ENCODE results near the gene SRRM4.
A peak's percentile ranks its signal among the peaks of the same experiment; 100 is the strongest.
"Not testable (repeated sequence)": the region's sequence is repeated elsewhere in the genome, so short reads cannot be mapped to it uniquely, and the experiment has no call there.

SRRM4 gene

GRCh38 chr12:119071638-119072231 lies 90.4 kb downstream of the SRRM4 start:
- no peak for DNase-seq (ENCODE audit: low spot score)

DNA sequence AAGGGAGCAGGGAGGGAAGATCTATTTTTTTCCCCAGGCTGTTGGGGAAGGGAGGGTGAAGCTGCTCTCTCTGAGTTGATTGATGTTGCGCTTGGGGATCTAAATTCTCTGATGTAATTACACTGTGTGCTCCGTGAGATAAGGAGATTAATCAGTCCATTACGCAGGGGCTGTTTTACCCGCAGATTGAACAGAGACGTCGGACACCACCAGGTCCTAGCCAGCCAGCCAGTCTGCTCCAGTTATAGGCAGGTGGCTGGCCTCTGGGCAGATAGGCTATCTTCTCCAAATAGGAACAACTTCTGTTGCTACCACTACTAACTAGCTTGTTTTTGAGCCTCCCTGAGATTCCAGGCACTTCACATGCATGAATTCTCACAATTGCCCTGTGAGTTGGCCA lies 91.1 kb downstream of the SRRM4 start:
- no peak for DNase-seq (ENCODE audit: low spot score)

- no peak for DNase-seq (ENCODE audit: low spot score)
These were observed 94.0 kb downstream of the SRRM4 start for GRCh38 chr12:119075222-119075787.

DNA sequence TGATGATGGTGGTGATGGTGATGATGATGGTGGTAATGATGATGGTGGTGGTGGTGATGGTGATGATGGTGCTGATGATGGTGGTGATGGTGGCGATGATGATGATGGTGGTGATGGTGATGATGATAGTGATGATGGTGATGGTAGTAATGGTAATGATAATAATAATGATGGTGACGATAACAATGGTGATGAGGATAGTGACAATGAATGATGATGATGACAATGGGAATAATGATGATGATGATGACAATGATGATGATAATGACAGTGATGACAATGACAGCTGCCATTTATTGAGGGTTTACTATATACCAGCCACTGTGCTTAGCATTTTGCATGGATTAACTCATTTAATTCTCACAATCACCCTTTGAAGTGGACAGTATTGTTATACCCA lies 94.6 kb downstream of the SRRM4 start:
- no peak for DNase-seq (ENCODE audit: low spot score)

DNA sequence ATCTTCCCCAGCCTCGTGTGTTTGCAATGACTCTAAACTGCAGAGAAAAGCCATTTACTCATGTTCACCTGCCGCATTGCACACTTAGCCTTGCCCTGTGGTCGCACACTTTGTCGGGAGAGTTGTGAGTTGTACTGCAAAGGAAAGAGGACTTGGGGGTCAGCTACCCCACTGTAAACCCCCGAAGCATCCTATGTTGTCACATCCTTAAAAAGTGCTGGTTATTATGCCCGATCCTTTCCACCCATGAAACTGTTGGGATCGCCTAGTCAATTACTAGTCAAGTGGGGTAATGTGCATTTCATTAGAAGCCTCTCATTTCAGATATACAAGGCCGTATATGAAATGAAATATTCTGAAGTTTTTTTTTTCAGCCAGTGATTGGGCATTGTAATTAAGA lies 98.2 kb downstream of the SRRM4 start:
- no peak for DNase-seq (ENCODE audit: low spot score)

GRCh38 chr12:119082016-119082415 lies 100.7 kb downstream of the SRRM4 start:
- DNase-seq (ENCODE audit: low spot score) = no peak

DNA sequence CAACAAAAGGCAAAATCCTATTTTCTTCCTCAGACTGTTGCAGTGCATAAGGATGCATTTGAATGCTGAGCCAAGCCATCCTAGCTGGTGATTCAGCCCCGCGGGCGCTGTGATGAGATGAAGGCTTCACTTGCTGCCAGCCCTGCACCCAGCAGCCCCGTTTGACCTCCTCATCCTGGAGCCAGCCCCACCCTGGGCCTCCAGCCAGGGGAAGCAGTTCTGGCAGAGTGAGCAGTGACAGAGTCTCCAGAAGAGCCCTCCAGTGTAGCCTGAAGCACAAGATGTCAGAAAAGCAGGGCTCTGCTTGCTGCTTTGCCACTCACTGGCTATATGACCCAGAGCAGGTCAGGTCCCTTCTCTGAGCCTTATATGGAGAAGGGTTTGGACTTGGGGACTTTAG lies 101.2 kb downstream of the SRRM4 start:
- no peak for DNase-seq (ENCODE audit: low spot score)

GRCh38 chr12:119088685-119089379 lies 107.5 kb downstream of the SRRM4 start:
- DNase-seq (ENCODE audit: low spot score) = no peak

- no peak for DNase-seq (ENCODE audit: low spot score)
These were observed 108.2 kb downstream of the SRRM4 start for GRCh38 chr12:119089380-119090013.

DNA sequence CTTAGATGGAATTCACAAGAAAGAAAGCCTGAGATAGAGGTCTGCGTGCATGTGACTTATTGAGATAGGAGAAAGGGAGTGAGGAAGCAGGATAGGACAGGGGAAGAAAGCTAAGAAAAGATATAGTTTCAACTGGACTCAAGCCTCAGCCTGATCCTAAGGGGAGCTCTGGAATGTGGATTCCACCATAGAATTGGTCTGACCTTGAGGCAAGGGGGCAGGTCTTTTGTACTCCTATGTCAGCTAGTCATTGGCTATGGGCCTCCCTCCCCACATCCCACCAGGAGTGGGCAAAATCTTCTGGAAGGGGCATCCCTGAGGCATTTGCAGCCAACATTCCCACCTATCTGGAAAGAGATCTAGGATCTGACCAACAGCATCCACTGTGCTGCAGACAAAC lies 108.9 kb downstream of the SRRM4 start:
- no peak for DNase-seq (ENCODE audit: low spot score)

GRCh38 chr12:119090865-119091264 lies 109.5 kb downstream of the SRRM4 start:
- DNase-seq (ENCODE audit: low spot score) = no peak

- DNase-seq (ENCODE audit: low spot score) = peak; percentile 12
These were observed 115.3 kb downstream of the SRRM4 start for GRCh38 chr12:119096429-119097202.

DNA sequence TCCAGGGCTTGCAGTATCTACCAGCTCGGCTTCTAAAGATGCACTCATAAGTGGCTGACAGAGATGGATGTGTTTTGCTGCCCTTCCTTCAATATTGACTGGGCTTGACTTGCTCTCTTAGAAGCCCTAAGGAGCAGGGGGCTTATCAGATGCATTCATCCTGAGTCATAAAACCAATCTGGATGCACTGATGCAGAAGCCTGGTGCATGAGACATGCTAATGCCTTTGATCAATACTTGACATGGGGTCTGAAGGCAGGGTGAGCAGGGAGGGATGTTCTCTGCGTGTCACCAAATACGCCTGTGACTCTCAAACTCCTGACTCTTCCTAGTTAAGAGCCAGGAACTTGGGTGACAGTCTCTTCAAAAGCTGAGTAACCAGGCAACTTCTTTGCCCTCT lies 119.6 kb downstream of the SRRM4 start:
- DNase-seq (ENCODE audit: low spot score) = no peak

DNA sequence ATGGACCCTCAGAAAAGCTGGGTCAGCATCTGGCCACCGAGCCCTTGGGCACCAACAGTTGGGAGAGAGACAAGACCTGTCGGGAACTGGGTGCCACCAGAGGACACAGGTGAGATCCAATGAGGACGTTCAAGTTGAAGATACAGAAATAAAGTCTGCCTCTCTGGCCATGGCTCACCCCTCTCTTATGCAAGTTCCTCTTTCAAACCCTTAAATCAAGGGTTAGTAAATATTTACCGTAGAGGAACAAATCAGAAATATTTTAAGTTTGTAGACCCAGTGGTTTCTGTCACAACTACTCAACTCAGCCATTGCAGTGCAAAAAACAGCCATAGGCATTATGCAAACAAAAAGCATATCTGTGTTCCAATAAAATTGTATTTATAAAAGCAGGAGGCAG lies 120.9 kb downstream of the SRRM4 start:
- no peak for DNase-seq (ENCODE audit: low spot score)

DNA sequence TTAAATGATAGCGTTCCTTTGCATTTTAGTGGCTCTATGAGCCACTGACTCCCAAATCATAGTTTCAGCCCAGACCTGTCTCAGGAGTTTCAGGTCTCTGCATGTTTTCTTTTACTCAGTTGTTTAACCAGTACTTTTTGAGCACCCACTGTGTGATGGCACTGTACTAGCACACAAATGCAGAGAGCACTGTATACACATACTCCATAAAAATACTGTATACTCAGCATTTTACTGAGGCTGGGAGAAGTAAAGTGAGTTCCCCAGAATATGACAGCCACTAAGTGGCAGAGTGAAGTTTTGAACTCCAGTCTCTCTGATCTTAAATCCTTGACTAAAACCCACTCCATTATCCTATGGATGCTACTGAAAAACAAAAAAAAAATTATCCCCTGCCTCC lies 121.4 kb downstream of the SRRM4 start:
- no peak for DNase-seq (ENCODE audit: low spot score)

DNA sequence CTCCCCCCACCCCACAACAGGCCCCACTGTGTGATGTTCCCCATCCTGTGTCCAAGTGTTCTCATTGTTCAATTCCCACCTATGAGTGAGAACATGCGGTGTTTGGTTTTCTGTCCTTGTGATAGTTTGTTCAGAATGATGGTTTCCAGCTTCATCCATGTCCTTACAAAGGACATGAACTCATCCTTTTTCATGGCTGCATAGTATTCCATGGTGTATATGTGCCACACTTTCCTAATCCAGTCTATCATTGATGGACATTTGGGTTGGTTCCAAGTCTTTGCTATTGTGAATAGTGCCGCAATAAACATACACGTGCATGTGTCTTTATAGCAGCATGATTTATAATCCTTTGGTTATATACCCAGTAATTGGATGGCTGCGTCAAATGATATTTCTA lies 123.6 kb downstream of the SRRM4 start:
- DNase-seq (ENCODE audit: low spot score) = not testable (repeated sequence)

DNA sequence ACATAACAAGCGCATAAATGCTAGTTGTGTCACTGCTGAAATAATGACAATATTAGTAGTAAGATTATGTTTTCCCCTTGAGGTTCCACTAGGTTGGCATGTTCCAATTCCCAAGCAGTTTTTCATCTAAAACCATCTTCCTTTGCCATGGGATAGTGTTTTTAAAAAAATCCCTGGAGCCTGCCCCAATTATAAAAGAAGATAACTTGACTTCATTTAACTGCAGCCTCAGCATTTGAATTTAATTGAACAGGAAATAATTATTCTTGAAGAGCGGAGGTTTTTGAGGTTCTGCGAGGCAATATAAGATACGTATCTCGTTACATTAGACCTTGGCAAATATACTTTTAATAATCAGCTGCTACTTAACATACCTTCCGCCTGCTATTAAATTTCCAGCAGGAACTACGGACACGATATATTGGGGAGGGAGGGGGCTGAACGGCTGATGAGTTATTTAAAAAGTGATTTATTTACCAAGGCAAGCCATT lies 132.2 kb downstream of the SRRM4 start:
- DNase-seq (ENCODE audit: low spot score) = no peak

DNA sequence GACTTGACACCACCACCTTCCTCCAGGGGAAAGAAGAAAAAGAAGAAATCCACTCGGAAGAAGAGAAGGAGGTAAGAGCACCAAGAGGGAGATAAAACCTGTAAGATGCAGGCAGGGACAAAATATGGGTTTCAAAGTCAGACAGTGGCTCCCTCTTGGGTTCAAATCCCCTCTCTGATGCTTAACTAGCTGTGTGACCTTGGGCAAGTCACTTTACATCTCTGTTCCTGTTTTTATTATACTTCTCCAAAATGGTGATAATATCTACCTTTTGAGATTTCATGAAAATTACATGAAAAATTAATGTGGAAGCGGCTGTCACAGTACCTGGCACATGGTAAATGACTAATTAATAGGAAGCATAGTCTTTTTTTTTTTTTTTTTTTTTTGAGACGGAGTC lies 133.0 kb downstream of the SRRM4 start:
- no peak for DNase-seq (ENCODE audit: low spot score)

- peak; percentile 3 for DNase-seq (ENCODE audit: low spot score)
These were observed 134.1 kb downstream of the SRRM4 start for GRCh38 chr12:119115296-119115905.

- no peak for DNase-seq (ENCODE audit: low spot score)
These were observed 136.6 kb downstream of the SRRM4 start for GRCh38 chr12:119117936-119118335.

GRCh38 chr12:119118625-119119024 lies 137.3 kb downstream of the SRRM4 start:
- DNase-seq (ENCODE audit: low spot score) = no peak

DNA sequence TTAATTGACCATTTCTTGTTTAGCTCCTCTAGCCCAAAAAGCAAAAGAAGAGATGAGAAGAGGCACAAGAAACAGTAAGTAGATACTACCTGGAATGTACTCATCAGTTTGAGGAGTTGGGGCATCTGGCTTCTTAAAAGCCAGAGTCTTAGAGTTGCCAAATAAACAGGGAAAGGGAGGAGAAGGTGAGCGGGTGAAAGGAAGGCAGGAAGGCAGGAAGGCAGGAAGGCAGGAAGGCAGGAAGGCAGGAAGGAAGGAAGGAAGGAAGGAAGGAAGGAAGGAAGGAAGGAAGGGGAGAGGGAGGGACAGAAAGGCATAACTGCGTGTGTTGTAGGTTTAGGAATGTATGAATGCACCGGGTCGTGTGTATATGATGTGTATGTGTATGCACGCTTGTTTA lies 140.7 kb downstream of the SRRM4 start:
- no peak for DNase-seq (ENCODE audit: low spot score)

Measured in putamen (tissue), 1 donor.